ENCODE results near the gene MFSD2B.

The MFSD2B gene

GRCh38 chr2:24054366-24055010, 44.6 kb downstream of the MFSD2B start:
- Histone ChIP-seq H3K4me1 (no peaks in the 10 kb centered on the region), H3K27me3 (ENCODE audit: control insufficient read depth, insufficient read depth, low read length) (no peaks in the 10 kb centered on the region), H3K36me3 (ENCODE audit: control insufficient read depth, insufficient read depth, low read length) (no peaks in the 10 kb centered on the region), H2AFZ (no peak overlapping the region), H3K27ac (no peak overlapping the region), H3K9ac (no peak overlapping the region), H3K79me2 (no peaks in the 10 kb centered on the region), H3K4me3 (ENCODE audit: low read depth, low read length) (no peak overlapping the region), H3K9me3 (ENCODE audit: control insufficient read depth, low read length) (no peaks in the 10 kb centered on the region), H3K4me2 (ENCODE audit: low read length) (no peak overlapping the region)
- TF ChIP-seq, protein P1, sequence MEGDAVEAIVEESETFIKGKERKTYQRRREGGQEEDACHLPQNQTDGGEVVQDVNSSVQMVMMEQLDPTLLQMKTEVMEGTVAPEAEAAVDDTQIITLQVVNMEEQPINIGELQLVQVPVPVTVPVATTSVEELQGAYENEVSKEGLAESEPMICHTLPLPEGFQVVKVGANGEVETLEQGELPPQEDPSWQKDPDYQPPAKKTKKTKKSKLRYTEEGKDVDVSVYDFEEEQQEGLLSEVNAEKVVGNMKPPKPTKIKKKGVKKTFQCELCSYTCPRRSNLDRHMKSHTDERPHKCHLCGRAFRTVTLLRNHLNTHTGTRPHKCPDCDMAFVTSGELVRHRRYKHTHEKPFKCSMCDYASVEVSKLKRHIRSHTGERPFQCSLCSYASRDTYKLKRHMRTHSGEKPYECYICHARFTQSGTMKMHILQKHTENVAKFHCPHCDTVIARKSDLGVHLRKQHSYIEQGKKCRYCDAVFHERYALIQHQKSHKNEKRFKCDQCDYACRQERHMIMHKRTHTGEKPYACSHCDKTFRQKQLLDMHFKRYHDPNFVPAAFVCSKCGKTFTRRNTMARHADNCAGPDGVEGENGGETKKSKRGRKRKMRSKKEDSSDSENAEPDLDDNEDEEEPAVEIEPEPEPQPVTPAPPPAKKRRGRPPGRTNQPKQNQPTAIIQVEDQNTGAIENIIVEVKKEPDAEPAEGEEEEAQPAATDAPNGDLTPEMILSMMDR (IDR thresholded peaks at IDR 0.05), result no peak

GRCh38 chr2:24055750-24056149, 45.9 kb downstream of the MFSD2B start:
- H3K4me2 ChIP-seq (ENCODE audit: low read length), result no peak overlapping the region
- H3K36me3 ChIP-seq (ENCODE audit: control insufficient read depth, insufficient read depth, low read length), result no peaks in the 10 kb centered on the region
- H3K4me1 ChIP-seq, result no peaks in the 10 kb centered on the region
- no peak overlapping the region for H3K4me3 ChIP-seq (ENCODE audit: low read depth, low read length)
- H3K9ac ChIP-seq, result no peak overlapping the region
- H2AFZ ChIP-seq, result no peak overlapping the region
- TF ChIP-seq, protein P1 (IDR thresholded peaks at IDR 0.05), result no peak
- H3K27me3 ChIP-seq (ENCODE audit: control insufficient read depth, insufficient read depth, low read length), result no peaks in the 10 kb centered on the region
- H3K27ac ChIP-seq, result no peak overlapping the region
- no peaks in the 10 kb centered on the region for H3K79me2 ChIP-seq
- no peaks in the 10 kb centered on the region for H3K9me3 ChIP-seq (ENCODE audit: control insufficient read depth, low read length)

DNA sequence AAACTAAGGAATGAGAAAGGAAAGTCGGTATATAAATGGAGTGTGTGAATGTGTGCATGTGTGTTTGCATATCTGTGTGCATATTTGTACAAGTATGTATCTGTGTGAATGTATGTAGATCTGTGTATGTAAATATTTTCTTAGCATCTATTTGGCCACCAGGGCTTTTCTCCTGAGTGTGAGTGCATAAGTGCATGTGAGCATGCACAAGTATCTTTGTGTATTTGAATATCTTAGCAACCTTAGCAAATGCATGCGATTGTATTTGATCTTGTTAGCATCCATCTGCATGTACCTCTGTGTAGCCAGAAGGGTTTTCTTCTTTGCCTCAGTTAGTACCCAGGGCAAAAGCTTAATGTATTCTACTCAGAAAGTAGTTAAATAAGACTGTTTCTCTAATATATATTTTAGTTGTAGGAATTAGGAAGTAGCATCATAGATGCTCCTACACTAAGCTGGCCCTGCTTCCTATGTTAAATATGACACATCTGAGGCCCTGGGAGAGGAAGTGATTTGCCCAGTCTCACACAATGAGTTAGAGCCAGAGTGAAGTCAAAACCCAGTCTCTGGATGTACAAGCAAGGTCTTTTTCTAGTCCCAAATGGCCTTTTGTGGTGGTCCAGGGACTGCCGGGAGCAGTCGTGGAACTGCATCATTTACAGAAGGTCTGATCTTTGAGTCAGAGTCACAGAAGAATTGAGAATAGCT, 48.8 kb downstream of the MFSD2B start:
- Histone ChIP-seq H2AFZ (no peak overlapping the region), H3K36me3 (ENCODE audit: control insufficient read depth, insufficient read depth, low read length) (no peaks in the 10 kb centered on the region), H3K79me2 (no peaks in the 10 kb centered on the region), H3K4me1 (no peaks in the 10 kb centered on the region), H3K27ac (no peak overlapping the region), H3K9me3 (ENCODE audit: control insufficient read depth, low read length) (no peaks in the 10 kb centered on the region), H3K9ac (no peak overlapping the region), H3K4me3 (ENCODE audit: low read depth, low read length) (no peak overlapping the region), H3K27me3 (ENCODE audit: control insufficient read depth, insufficient read depth, low read length) (no peaks in the 10 kb centered on the region), H3K4me2 (ENCODE audit: low read length) (no peak overlapping the region)
- TF ChIP-seq, protein P1 (IDR thresholded peaks at IDR 0.05), result no peak

DNA sequence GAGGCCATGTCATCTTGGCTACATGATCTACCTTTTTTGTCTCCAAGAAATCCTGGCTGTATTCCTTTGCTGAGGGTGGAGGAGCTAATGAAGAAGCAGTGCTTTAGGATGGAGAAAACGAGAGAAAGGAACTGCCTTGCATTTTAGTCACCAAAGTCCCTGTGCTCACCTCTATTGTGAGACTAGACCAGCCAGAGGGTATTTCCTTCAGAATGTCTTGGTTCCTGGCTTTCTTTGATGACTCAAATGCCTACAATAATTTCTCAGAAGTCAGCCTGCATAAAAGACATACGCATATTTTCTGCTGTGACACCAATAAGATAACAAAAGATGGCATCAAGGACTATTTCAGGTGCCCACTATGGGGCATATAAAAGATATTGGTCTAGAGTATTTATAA, 55.5 kb downstream of the MFSD2B start:
- no peaks in the 10 kb centered on the region for H3K79me2 ChIP-seq
- H3K4me3 ChIP-seq (ENCODE audit: low read depth, low read length), result no peak overlapping the region
- H2AFZ ChIP-seq, result no peak overlapping the region
- H3K36me3 ChIP-seq (ENCODE audit: control insufficient read depth, insufficient read depth, low read length), result no peaks in the 10 kb centered on the region
- TF ChIP-seq, protein P1 (IDR thresholded peaks at IDR 0.05), result no peak
- no peak overlapping the region for H3K27ac ChIP-seq
- no peaks in the 10 kb centered on the region for H3K9me3 ChIP-seq (ENCODE audit: control insufficient read depth, low read length)
- no peaks in the 10 kb centered on the region for H3K4me1 ChIP-seq
- H3K4me2 ChIP-seq (ENCODE audit: low read length), result no peak overlapping the region
- H3K9ac ChIP-seq, result no peak overlapping the region
- no peaks in the 10 kb centered on the region for H3K27me3 ChIP-seq (ENCODE audit: control insufficient read depth, insufficient read depth, low read length)

DNA sequence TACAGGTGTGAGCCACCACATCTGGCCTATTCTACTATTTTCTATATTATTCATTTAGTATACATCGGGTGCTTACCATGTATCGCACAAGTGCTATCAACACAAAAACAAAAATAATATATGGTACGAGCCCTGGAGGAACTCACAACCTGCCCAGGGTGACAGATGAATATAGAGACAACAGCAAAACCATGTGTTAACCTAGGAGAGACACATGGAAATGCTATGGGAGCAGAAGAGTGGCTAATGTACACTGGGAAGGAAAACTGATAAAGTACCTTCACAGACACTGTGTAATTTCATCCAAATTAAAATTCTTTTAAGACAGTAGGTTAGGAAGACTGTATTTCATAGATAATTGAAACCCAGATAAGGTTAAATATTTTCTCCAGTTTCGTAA, 62.4 kb downstream of the MFSD2B start:
- Histone ChIP-seq H3K27ac (no peak overlapping the region), H3K9me3 (ENCODE audit: control insufficient read depth, low read length) (no peaks in the 10 kb centered on the region), H3K4me2 (ENCODE audit: low read length) (no peak overlapping the region), H3K36me3 (ENCODE audit: control insufficient read depth, insufficient read depth, low read length) (no peaks in the 10 kb centered on the region), H3K4me1 (peaks cover 11% of the 10 kb centered on the region), H3K9ac (no peak overlapping the region), H2AFZ (no peak overlapping the region), H3K79me2 (peaks cover 8% of the 10 kb centered on the region), H3K4me3 (ENCODE audit: low read depth, low read length) (no peak overlapping the region), H3K27me3 (ENCODE audit: control insufficient read depth, insufficient read depth, low read length) (no peaks in the 10 kb centered on the region)
- TF ChIP-seq, protein P1 (IDR thresholded peaks at IDR 0.05), result no peak

Measured in parathyroid adenoma (tissue), 2 donors.